ENCODE data around the gene TESK1. TPM values are rescaled to one million over a fixed set of nuclear protein-coding genes. Genes with fewer than 3 reads are reported as not detected.

The TESK1 gene
- polyA plus RNA-seq, result 10 to 100 TPM; 22.6 to 98.7 (median 59.2) TPM

GRCh38 chr9:35604578-35605350 lies at the start of gene TESK1:
TESK1 (plus strand) TSS chr9:35605262; CDS start chr9:35605620, 358 bp downstream.
- 0% methylated on average over 41 to 55 of the region's 55 CpGs for WGBS, 3 donors
- peak within 1 kb of the TSS; percentile 20 for H3K27ac ChIP-seq (ENCODE audit: low read depth, low read length)

- 86 to 93% (median 90%) methylated on average over 10 of the region's 10 CpGs for WGBS, 3 donors
- H3K27ac ChIP-seq (ENCODE audit: low read depth, low read length), result no peak overlapping the region
Observed at GRCh38 chr9:35555881-35556280, 49.2 kb upstream of the TESK1 start.

- WGBS, 3 donors, result 87 to 97% (median 92%) methylated on average over 3 of the region's 3 CpGs
- no peak overlapping the region for H3K27ac ChIP-seq (ENCODE audit: low read depth, low read length)
Observed at GRCh38 chr9:35556776-35557175, 48.3 kb upstream of the TESK1 start.

GRCh38 chr9:35557320-35557719 lies 47.7 kb upstream of the TESK1 start:
- H3K27ac ChIP-seq (ENCODE audit: low read depth, low read length), result no peak overlapping the region
- WGBS, 3 donors, result 86 to 93% (median 91%) methylated on average over 6 of the region's 6 CpGs

GRCh38 chr9:35558185-35558584 lies 46.9 kb upstream of the TESK1 start:
- no peak overlapping the region for H3K27ac ChIP-seq (ENCODE audit: low read depth, low read length)
- whole genome bisulfite sequencing, 3 donors, result 87 to 94% (median 90%) methylated on average over 11 of the region's 11 CpGs

- WGBS, 3 donors, result 84 to 88% (median 87%) methylated on average over 20 of the region's 20 CpGs
- no peak overlapping the region for H3K27ac ChIP-seq (ENCODE audit: low read depth, low read length)
Observed at GRCh38 chr9:35559792-35560530, 45.1 kb upstream of the TESK1 start.

GRCh38 chr9:35560625-35561337 lies 44.3 kb upstream of the TESK1 start:
- 83 to 90% (median 86%) methylated on average over 22 to 24 of the region's 24 CpGs for WGBS, 3 donors
- H3K27ac ChIP-seq (ENCODE audit: low read depth, low read length), result no peak overlapping the region

- WGBS, 3 donors, result 78 to 93% (median 88%) methylated on average over 6 of the region's 6 CpGs
- no peak overlapping the region for H3K27ac ChIP-seq (ENCODE audit: low read depth, low read length)
Observed at GRCh38 chr9:35561468-35562261, 43.4 kb upstream of the TESK1 start.

- H3K27ac ChIP-seq (ENCODE audit: low read depth, low read length), result no peak overlapping the region
- WGBS, 3 donors, result 85 to 90% (median 86%) methylated on average over 20 of the region's 20 CpGs
Observed at GRCh38 chr9:35562895-35563780, 41.9 kb upstream of the TESK1 start.

- H3K27ac ChIP-seq (ENCODE audit: low read depth, low read length), result no peak overlapping the region
- WGBS, 3 donors, result 28 to 52% (median 30%) methylated on average over 14 of the region's 14 CpGs
Observed at GRCh38 chr9:35563791-35564197, 41.3 kb upstream of the TESK1 start.

GRCh38 chr9:35564658-35565061 lies 40.4 kb upstream of the TESK1 start:
- H3K27ac ChIP-seq (ENCODE audit: low read depth, low read length), result no peak overlapping the region
- 62 to 85% (median 67%) methylated on average over 7 of the region's 7 CpGs for WGBS, 3 donors

GRCh38 chr9:35566417-35566816 lies 38.6 kb upstream of the TESK1 start:
- 86 to 95% (median 90%) methylated on average over 2 of the region's 2 CpGs for WGBS, 3 donors
- no peak overlapping the region for H3K27ac ChIP-seq (ENCODE audit: low read depth, low read length)

GRCh38 chr9:35568196-35568595 lies 36.9 kb upstream of the TESK1 start:
- no peak overlapping the region for H3K27ac ChIP-seq (ENCODE audit: low read depth, low read length)

GRCh38 chr9:35569206-35569605 lies 35.9 kb upstream of the TESK1 start:
- 53 to 78% (median 64%) methylated on average over 5 of the region's 5 CpGs for WGBS, 3 donors
- H3K27ac ChIP-seq (ENCODE audit: low read depth, low read length), result no peak overlapping the region

More at GRCh38 chr9:35568196-35568595, 36.9 kb upstream of the TESK1 start:
- 89 to 92% (median 92%) methylated on average over 4 of the region's 4 CpGs for WGBS, 3 donors

GRCh38 chr9:35570709-35571504 lies 34.2 kb upstream of the TESK1 start:
- WGBS, 3 donors, result 72 to 90% (median 74%) methylated on average over 6 of the region's 6 CpGs
- H3K27ac ChIP-seq (ENCODE audit: low read depth, low read length), result no peak overlapping the region

GRCh38 chr9:35574578-35575122 lies 30.4 kb upstream of the TESK1 start:
- no peak overlapping the region for H3K27ac ChIP-seq (ENCODE audit: low read depth, low read length)
- 93 to 96% (median 94%) methylated on average over 2 of the region's 2 CpGs for WGBS, 3 donors
